Activated T-cell treated with anti-CD3 and anti-CD28 coated beads for 1 hour (primary cell): ENCODE data around the gene TBC1D3I.
"Not testable (repeated sequence)": the region's sequence is repeated elsewhere in the genome, so short reads cannot be mapped to it uniquely, and the experiment has no call there.

Experiments
- DNase-seq: peaks from one replicate; pipeline ENCODE4 v3.0.0-alpha.2; 2020; ENCODE audit warnings: low read depth

Gene TBC1D3I

DNA sequence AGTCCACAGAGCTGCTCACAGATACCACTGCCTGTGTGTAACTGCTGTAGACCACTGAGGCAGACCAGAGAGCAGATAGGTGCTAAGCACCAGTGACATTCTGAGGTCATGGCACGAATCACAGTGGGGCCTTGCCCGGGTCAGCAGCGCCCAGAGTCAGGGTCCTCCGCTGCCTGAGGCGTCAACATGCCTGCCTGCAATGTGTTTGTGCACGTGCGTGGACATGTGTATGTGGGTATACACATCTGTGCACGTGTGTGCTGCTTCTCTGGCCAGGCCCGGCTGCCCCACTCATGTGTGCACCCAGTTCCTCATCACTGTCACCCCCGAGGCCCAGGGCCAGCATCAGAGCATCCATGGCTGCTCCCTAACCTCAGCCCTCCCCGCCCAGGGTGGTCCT lies at the start of gene TBC1D3I:
Gene TBC1D3I, minus strand, starts transcription at position 101 of the 400 bp plus-strand sequence. CDS start 1,585 bp downstream, outside the sequence.
- not testable (repeated sequence) for DNase-seq

DNA sequence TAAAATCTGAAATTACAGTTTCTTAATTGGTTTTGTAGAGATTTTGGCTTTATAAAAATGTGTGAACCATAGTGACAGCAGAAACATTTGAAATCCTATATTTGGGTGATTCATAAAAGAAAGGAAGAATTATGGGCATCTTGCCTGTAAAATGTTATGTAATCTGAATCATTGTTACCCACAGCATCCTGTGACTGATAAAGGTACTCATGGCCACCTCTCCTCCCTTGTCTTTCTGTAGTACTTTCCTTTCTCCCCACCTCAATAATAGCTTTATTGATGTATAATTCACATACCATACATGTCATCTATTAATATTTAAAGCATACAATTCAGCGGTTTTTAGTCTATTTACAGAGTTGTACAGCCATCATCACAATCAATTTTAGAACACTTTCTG lies 30.8 kb upstream of the TBC1D3I start:
- DNase-seq, result not testable (repeated sequence)

DNA sequence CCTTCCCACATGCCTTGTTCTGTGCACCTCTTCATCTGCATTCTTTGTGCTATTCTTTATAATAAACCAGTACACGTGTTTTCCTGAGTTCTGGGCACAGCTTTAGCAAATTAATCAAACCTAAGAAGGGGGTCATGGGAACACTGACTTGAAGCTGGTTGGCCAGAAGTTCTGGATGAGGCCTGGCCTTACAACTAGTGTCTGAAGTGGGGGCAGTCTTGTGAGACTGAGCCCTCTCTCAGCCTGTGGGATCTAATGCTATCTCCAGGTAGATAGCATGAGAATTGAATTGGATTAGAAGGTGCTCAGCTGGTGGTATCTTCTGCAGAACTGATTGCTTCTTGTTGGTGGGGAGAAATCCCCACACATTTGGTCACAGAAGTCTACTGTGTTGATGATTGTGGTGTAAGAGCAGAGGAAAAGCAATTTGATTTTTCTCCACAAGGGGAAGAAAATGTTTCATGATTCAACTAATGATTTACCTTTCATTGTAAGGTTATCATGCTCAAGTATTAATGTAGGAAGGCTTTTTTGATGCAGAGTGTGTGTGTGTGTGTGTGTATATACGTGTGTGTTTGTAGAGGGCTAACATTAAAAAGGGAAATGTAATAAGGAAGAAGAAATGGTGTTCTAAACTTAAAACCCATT lies 25.7 kb upstream of the TBC1D3I start:
- DNase-seq, result not testable (repeated sequence)

DNA sequence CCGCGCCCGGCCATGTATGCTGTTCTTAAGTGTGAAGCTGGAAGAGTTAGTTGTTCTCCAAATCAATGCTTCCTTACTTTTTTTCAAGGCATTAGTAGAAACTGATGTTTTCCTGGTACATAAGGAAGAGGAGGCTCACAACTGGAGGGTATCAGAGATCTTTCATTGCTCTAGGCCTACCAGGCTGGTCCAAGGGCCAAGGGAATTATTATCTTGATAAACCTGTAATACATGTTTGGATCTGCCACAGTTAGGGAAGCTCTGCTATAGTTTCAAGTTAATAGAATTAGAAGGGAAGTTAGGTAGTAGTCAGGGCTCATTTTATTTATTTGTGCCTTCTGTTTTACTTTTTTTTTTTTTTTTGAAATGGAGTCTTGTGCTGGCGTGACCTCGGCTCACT lies 19.8 kb upstream of the TBC1D3I start:
- DNase-seq, result not testable (repeated sequence)

DNA sequence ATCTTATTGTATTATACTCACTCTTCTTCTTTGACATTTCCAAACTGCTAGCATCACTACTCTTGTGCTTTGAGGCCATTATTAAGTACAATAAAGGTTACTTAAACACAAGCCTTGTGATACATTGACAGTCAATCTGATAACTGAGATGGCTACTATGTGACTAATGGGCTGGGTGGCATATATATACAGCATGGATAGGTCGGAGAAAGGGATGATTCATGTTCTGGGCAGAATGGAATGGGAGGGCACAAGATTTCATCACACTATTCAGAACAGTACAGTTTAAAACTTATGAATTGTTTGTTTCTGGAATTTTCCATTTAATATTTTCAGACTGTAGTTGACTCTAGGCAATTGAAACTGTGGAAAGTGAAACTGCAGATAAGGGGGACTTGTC lies 18.9 kb upstream of the TBC1D3I start:
- DNase-seq, result not testable (repeated sequence)

DNA sequence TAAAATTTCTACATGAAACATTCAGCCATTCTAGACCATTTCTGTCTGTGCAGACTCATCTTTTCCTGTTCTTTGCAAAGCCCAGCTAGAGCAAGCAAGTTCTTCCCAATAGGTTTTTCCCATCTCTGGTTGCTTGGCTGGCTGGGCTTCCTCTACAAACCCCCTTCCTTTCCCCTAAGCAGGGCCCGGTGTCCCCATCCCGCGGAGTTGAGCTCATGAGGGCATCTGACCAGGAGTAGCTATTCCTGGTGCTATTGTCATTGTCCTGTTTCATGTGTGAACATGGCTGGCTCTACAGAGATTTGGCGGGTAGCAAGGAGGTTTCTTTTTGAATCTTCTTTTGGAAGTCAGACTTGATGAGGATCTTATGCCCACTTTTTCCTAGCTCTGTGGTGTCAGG lies 22.3 kb downstream of the TBC1D3I start:
- DNase-seq, result not testable (repeated sequence)

DNA sequence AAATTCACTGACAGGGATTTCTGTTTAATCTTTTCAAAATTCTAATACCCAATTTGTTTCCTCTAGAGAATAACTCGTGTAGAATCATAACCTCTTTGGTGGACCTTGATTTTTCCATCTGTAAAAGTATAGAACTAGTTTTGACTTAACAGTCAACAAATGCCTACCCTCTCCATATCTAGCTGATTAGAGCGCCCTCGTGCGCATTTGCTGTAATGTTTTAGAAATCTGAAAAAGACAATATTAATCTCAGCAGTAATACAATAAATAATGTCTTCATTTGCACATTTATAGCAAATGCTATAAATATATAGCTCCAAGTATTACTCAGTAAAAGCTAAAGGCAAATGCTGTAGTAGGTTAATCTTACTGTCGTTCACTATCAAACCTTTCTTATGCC lies 34.7 kb downstream of the TBC1D3I start:
- DNase-seq, result not testable (repeated sequence)

DNA sequence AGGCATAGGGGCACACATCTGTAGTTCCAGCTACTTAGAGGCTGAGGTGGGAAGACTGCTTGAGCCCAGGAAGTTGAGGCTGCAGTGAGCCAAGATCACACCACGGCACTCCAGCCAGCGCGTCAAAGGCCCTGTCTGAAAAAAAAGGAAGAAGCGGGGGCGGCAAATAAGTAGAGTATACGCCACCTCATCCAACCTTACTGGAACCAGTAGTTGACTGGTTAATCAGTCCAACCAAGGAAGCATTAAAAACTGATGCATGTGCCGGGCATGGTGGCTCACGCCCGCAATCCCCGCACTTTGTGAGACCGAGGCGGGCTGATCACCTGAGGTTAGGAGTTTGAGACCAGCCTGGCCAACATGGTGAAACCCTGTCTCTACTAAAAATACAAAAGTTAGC lies 41.4 kb downstream of the TBC1D3I start:
- not testable (repeated sequence) for DNase-seq

DNA sequence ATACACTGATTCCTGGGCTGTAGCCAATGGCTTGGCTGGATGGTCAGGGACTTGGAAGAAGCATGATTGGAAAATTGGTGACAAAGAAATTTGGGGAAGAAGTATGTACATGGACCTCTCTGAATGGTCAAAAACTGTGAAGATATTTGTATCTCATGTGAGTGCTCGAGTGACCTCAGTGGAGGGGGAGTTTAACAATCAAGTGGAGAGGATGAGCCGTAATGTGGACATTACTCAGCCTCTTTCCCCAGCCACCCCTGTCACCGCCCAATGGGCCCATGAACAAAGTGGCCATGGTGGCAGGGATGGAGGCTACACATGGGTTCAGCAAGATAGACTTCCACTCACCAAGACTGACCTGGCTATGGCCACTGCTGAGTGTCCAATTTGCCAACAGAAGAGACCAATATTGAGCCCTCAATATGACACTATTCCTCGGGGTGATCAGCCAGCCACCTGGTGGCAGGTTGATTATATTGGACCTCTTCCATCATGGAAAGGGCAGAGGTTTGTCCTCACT lies 42.7 kb downstream of the TBC1D3I start:
- DNase-seq, result not testable (repeated sequence)

DNA sequence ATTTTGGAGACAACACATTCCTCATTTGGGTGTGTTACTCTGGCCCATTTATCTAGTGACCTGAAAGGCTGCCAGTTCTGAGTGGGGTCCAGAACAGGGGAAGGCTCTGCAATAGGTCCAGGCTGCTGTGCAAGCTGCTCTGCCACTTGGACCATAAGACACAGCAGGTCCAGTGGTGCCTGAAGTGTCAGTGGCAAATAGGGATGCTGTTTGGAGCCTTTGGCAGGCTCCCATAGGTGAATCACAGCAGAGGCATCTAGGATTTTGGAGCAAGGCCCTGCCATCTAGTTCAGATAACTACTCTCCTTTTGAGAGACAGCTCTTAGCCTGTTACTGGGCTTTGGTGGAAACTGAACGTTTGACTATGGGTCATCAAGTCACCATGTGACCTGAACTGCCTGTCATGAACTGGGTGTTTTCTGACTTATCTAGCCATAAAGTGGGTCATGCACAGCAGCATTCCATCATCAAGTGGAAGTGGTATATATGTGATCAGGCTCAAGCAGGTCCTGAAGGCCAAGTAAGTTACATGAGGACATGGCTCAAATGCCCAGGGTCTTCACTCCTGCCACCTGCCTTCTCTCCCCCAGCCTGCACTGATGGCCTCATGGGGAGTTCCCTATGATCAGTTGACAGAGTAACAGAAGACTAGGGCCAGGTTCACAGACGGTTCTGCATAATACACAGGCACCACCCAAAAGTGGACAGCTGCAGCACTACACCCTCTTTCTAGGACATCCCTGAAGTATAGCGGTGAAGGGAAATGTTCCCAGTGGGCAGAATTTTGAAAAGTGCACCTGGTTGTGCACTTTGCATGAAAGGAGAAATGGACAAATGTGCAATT lies 43.4 kb downstream of the TBC1D3I start:
- DNase-seq, result not testable (repeated sequence)

DNA sequence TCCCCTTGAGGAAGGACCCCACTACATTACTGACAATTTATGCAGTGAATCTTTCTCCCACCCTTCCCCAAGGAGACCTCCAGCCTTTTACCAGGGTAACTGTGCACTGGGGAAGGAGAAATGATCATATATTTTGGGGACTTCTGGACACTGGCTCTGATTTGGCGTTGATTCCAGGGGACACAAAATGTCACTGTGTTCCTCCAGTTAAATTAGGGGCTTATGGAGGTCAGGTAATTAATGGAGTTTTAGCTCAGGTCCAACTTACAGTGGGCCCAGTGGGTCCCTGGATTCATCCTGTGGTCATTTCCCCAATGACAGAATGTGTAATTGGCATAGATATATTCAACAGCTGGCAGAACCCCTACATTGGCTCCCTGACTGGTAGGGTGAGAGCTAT lies 44.8 kb downstream of the TBC1D3I start:
- not testable (repeated sequence) for DNase-seq

DNA sequence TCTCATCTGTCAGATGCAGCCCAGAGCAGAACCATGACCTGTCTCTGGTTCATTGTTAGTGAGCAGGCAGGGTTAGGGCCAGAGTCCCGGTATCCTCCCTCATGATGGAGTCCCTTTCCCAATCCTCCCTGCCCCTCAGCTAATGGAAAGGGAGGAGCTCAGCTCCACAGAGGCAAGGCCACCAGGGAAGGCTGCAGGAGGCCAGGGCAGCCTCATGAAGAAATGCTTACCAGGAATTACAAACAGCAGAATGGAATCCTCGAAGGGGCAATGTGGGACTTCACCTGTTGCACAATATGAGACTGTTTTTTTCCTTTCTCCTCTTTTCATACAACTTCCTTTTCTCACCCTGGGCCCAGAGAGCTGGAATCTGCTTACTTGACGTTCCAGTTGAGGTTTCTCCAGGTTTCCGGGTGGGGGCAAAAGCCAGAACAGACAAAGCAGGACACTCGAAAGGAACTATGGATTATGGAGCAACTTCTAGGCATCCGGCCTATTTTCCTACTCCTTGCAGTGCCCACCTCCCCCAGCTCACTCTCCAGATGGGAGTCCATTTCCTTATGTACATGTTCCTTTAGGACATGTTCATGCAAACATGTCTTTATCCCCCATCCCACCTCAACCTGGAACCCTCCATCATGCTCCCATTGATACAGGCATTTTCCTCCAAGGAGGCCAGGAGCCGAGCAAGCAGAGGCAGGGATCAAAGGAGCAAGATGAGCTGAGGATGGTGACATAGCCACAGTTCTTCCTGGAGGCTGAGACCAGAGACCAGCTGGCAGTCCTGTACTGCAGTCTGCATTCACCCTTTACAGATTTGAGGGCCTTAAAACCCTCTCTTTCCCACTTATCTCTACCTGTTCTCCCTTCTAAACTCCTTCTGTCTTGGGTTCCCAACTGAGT lies 48.7 kb downstream of the TBC1D3I start:
- not testable (repeated sequence) for DNase-seq

DNA sequence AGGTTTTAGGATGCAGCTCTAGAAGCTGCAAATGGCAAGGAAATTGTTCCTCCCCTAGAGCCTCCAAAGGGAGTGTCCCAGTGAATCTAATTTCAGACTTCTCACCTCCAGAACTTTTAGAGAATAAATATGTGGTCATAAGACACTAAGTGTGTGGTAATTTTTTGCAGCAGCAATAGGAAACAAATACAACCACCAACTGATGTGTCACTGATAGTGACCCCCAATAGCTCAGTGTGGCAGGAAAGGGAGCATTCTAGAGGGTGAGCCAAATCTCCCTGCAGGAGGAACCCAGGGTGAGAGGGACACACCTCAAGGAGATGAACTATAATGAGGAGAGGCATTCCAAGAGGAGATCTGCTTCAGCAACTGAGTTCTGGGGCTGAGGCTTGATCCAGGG lies 49.5 kb downstream of the TBC1D3I start:
- no peak for DNase-seq

DNA sequence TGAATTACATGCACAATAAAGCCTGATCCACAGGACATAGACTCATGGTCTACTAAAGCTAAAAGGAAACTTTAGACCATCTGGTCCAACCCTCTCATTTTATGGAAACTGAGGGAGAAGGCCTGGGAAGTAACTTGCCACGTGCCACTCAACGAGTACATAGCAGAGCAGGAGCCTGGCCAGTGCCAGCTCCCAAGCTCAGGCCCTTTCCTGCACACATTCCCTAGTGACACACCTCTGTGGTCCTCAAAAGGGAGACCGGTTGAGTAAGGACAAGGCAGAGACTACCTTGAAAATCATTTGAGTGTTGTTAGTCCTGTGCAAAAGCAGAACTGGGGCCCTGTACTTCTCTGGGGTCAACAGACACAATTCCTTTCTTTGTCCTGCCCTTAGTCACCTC lies 50.7 kb downstream of the TBC1D3I start:
- no peak for DNase-seq

DNA sequence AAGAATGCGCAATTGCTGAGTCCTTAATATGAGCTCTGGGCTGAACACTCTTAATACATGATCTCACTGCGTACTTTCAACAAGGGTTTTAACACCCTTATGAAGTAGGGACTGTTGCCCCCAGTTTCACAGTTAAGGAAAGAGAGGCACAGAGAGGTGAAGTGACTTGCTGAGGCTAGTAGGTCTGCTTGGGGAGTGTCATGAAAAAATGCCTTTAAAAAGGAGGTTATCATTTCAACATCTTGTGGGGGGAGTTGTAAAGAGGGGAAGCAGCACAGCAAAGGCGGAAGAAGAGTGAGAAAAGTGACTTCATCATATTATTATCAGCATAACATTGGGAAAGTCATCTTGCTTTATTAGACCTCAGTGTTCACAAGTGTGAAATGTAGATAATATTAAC lies 51.4 kb downstream of the TBC1D3I start:
- no peak for DNase-seq

DNA sequence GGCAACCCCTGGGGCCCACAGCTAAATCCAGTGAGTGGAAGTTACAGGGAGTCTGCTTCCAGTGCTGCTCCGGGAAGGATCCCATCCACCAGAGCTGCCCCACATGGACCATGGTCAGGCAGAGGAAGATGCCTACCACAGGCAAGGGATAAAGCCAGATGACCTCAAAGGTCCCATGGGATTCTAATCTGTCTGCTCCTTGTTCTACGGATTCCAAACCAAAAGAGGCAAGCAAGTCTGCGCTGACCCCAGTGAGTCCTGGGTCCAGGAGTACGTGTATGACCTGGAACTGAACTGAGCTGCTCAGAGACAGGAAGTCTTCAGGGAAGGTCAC lies 52.1 kb downstream of the TBC1D3I start:
- DNase-seq, result no peak

DNA sequence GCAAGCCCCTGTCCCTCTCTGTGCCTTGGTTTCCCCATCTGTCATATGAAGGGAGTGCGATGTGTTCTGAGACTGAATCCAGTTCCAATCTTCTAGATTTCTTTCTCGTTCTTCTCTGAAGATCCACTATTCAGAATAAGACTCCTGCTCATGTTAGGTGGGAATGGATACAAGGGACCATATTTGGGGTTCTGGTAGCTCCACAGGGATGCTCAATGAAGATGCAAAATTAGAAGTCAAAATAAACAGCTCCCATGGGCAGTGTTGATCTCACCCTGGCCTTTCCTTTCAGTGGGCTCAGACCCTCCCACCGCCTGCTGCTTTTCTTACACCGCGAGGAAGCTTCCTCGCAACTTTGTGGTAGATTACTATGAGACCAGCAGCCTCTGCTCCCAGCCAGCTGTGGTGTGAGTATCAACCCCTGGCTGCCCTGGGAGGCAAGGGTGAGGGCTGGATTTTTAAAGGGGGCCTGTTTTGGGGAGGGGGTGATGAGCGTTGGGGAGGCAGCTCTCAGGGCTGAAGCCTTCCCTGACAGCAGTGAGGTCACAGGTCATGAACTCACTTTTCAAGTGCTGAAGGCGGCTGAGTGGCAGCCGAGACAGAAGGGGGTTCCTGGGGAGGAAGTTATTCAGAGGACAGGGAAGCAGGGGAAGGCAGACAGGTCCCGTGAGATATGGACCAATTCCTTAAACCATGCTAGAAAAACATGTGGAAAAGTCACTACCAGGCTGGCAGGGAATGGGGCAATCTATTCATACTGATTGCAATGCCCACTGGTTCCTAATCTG lies 52.7 kb downstream of the TBC1D3I start:
- not testable (repeated sequence) for DNase-seq

DNA sequence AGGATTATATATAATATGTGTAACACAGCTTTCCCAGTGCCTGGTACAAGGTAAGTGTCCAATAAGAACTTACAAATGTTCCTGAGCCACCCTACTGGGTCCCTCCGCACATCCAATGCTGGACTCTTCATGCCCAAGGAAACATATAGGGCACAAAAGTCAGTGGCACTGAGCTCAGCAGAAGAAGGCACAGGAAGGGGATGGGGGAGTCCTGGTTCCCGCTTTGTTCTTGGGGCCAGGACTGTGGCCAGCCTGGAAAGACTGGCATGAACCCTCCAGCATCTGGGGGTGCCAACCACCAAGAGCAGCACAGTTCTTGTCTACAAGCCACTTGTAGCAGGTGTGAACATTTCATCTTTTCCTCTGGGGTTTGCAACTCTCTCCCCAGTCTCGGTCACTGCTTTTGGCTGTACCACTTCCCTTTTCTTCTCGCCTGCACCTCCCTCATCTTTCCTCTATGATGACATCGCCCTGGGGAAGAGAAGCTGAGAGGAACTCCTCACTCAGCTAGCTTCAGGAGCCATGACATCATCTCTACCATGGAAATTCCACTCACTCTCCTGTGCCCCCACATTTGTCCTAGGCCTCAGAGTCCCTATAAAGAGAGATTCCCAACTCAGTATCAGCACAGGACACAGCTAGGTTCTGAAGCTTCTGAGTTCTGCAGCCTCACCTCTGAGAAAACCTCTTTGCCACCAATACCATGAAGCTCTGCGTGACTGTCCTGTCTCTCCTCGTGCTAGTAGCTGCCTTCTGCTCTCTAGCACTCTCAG lies 53.7 kb downstream of the TBC1D3I start, which contains the start of gene CCL4L2:
Gene CCL4L2, plus strand, starts transcription at position 625 of the 773 bp plus-strand sequence.
- not testable (repeated sequence) for DNase-seq

DNA sequence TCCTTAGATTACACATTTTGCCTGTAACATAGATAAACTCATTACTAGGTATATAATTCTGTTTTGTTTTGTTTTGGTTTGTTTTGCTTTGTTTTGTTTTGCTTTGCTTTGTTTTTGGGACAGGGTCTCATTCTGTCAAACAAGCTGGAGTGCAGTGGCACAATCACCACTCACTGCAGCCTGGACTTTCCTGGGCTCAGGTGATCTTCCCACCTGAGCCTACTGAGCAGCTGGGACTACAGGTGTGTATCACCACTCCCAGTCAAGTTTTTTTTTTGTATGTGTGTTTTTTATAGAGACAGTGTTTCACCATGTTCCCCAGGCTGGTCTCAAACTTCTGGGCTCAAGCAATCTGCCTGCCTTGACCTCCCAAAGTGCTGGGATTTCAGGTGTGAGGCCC lies 54.8 kb downstream of the TBC1D3I start:
- no peak for DNase-seq

DNA sequence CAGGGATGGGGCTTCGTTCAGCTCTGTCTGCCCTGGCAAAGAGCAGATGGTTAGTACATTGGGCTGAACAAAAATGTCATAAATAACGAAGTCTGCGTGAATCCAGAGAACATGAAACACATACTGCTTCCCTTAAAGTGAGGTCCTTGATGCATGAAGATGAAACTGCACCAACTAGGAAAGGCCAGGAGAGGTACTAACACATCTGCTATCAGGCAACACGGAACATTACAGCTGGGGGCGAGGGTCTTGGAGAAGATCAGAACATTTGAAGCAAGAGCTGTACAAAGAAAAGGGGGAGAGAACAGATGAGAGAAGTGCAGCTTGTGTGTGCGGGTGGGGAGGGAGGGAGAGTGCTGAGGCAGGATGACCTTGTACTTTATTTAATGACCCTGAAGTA lies 57.0 kb downstream of the TBC1D3I start:
- not testable (repeated sequence) for DNase-seq

DNA sequence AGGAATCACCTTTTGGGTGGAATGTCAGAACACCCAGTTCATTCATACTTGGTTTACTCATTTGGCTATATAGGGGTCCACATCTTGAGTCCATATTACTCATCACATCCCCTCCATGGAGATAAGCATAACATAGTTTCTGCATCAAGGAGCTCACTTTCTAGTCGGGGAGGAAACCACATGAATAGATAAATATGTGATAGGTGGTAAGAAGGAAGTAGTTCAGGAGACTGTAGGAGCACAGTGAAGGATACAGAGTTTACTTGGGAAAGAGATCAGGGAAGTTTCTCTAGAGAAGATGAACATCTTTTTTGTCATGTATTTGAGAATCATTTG lies 57.9 kb downstream of the TBC1D3I start:
- DNase-seq, result not testable (repeated sequence)
